Skeletal muscle tissue (tissue), 4 donors: ENCODE data around the gene CAND2. TPM values are rescaled to one million over a fixed set of nuclear protein-coding genes. Genes with fewer than 3 reads are reported as not detected.

Source experiments
- H3K27ac ChIP-seq: one replicate; pipeline ENCODE4 v1.7.0; 2013; ENCODE audit warnings: mild to moderate bottlenecking, low read depth, low read length, inconsistent platforms
- H3K27me3 ChIP-seq, 3 donors: one replicate each; pipeline ENCODE4 v1.7.0; 2013; ENCODE audit warnings: low read length in 3 of 3; ENCODE audit not compliant: control insufficient read depth in 3 of 3, insufficient read depth in 3 of 3
- H3K36me3 ChIP-seq, 3 donors: one replicate each; pipeline ENCODE4 v1.7.0; 2013; ENCODE audit warnings: low read length in 3 of 3; ENCODE audit not compliant: control insufficient read depth in 3 of 3, insufficient read depth in 3 of 3
- H3K4me1 ChIP-seq, 3 donors: one replicate each; pipeline ENCODE4 v1.7.0; 2013; ENCODE audit warnings: low read length in 3 of 3, mild to moderate bottlenecking in 3 of 3; ENCODE audit not compliant: control insufficient read depth in 3 of 3, insufficient read depth in 3 of 3
- H3K4me3 ChIP-seq, 3 donors: one replicate each; pipeline ENCODE4 v1.7.0; 2013; ENCODE audit warnings: low read length in 3 of 3
- H3K9ac ChIP-seq, 3 donors: one replicate each; pipeline ENCODE4 v1.7.0; 2013; ENCODE audit warnings: low read length in 3 of 3, mild to moderate bottlenecking in 3 of 3, moderate library complexity in 2 of 3, low read depth in 1 of 3
- H3K9me3 ChIP-seq, 3 donors: one replicate each; pipeline ENCODE4 v1.7.0; 2013; ENCODE audit warnings: low read length in 3 of 3; ENCODE audit not compliant: control insufficient read depth in 3 of 3
- total RNA-seq: library from RNA; depleted of rRNA; stranded (reverse); fragments of >200 nt; gene quantifications from one replicate; pipeline ENCODE4 v1.2.3, GENCODE V29; 2014
- donor health status: Osteomylitis.

CAND2 gene
- total RNA-seq, 1 donor from 2014 or later, result 22.4 TPM

- H3K4me1 ChIP-seq, result peaks cover 35 to 65% (median 60%) of the 10 kb centered on the region in 3 donors
- no peak overlapping the region for H3K27ac ChIP-seq
- no peak overlapping the region for H3K4me3 ChIP-seq
- H3K36me3 ChIP-seq, result peaks cover 60 to 76% (median 66%) of the 10 kb centered on the region in 3 donors
- no peaks in the 10 kb centered on the region for H3K27me3 ChIP-seq
- H3K9ac ChIP-seq, result no peak overlapping the region
- H3K9me3 ChIP-seq, result no peaks in the 10 kb centered on the region
Measured at GRCh38 chr3:12812812-12813211, 16.3 kb downstream of the CAND2 start.

GRCh38 chr3:12813967-12814366 is 17.5 kb downstream of the CAND2 start:
- no peak overlapping the region for H3K4me3 ChIP-seq
- peaks cover 25 to 65% (median 52%) of the 10 kb centered on the region in 3 donors for H3K4me1 ChIP-seq
- no peak overlapping the region for H3K27ac ChIP-seq
- no peaks in the 10 kb centered on the region for H3K27me3 ChIP-seq
- no peaks in the 10 kb centered on the region for H3K9me3 ChIP-seq
- peak overlapping the region in 1 of 3 donors; percentile 51 for H3K9ac ChIP-seq
- peaks cover 63 to 77% (median 64%) of the 10 kb centered on the region in 3 donors for H3K36me3 ChIP-seq

- H3K9ac ChIP-seq, result peak overlapping the region in 1 of 3 donors; percentile 25
- H3K27me3 ChIP-seq, result no peaks in the 10 kb centered on the region
Measured at GRCh38 chr3:12815078-12815477, 18.6 kb downstream of the CAND2 start.

GRCh38 chr3:12815719-12816118 is 19.2 kb downstream of the CAND2 start:
- Histone ChIP-seq H3K27me3 (no peaks in the 10 kb centered on the region), H3K9me3 (no peaks in the 10 kb centered on the region), H3K4me1 (peaks cover 19 to 54% (median 39%) of the 10 kb centered on the region in 3 donors), H3K4me3 (no peak overlapping the region), H3K36me3 (peaks cover 75 to 85% (median 77%) of the 10 kb centered on the region in 3 donors), H3K9ac (no peak overlapping the region), H3K27ac (peak overlapping the region; percentile 16)

More at GRCh38 chr3:12815078-12815477, 18.6 kb downstream of the CAND2 start:
- Histone ChIP-seq H3K4me3 (no peak overlapping the region), H3K27ac (peak overlapping the region; percentile 16), H3K4me1 (peaks cover 19 to 57% (median 42%) of the 10 kb centered on the region in 3 donors), H3K9me3 (no peaks in the 10 kb centered on the region), H3K36me3 (peaks cover 68 to 81% (median 70%) of the 10 kb centered on the region in 3 donors)

- Histone ChIP-seq H3K9ac (peak overlapping the region in 1 of 3 donors; percentile 74), H3K4me3 (no peak overlapping the region), H3K27ac (peak overlapping the region; percentile 2), H3K36me3 (peaks cover 75 to 85% (median 83%) of the 10 kb centered on the region in 3 donors), H3K9me3 (no peaks in the 10 kb centered on the region), H3K27me3 (no peaks in the 10 kb centered on the region), H3K4me1 (peaks cover 19 to 53% (median 35%) of the 10 kb centered on the region in 3 donors)
Measured at GRCh38 chr3:12816521-12817342, 20.3 kb downstream of the CAND2 start.

- Histone ChIP-seq H3K9me3 (no peaks in the 10 kb centered on the region), H3K36me3 (peaks cover 78 to 88% (median 85%) of the 10 kb centered on the region in 3 donors), H3K27me3 (no peaks in the 10 kb centered on the region), H3K27ac (no peak overlapping the region), H3K9ac (peak overlapping the region in 1 of 3 donors; percentile 74), H3K4me3 (no peak overlapping the region), H3K4me1 (peaks cover 19 to 53% (median 35%) of the 10 kb centered on the region in 3 donors)
Measured at GRCh38 chr3:12817343-12817710, 20.8 kb downstream of the CAND2 start.

- no peaks in the 10 kb centered on the region for H3K27me3 ChIP-seq
- no peak overlapping the region for H3K4me3 ChIP-seq
- peak overlapping the region in 1 of 3 donors; percentile 51 for H3K9ac ChIP-seq
- H3K27ac ChIP-seq, result no peak overlapping the region
- H3K4me1 ChIP-seq, result peaks cover 19 to 53% (median 35%) of the 10 kb centered on the region in 3 donors
- H3K36me3 ChIP-seq, result peaks cover 75 to 88% (median 84%) of the 10 kb centered on the region in 3 donors
- no peaks in the 10 kb centered on the region for H3K9me3 ChIP-seq
Measured at GRCh38 chr3:12818273-12818672, 21.8 kb downstream of the CAND2 start.

GRCh38 chr3:12818773-12819172 is 22.3 kb downstream of the CAND2 start:
- no peaks in the 10 kb centered on the region for H3K9me3 ChIP-seq
- peaks cover 19 to 53% (median 35%) of the 10 kb centered on the region in 3 donors for H3K4me1 ChIP-seq
- H3K9ac ChIP-seq, result peak overlapping the region in 1 of 3 donors; percentile 51
- no peak overlapping the region for H3K4me3 ChIP-seq
- H3K36me3 ChIP-seq, result peaks cover 70 to 83% (median 79%) of the 10 kb centered on the region in 3 donors
- H3K27ac ChIP-seq, result no peak overlapping the region
- H3K27me3 ChIP-seq, result no peaks in the 10 kb centered on the region

- Histone ChIP-seq H3K4me1 (peaks cover 0 to 18% (median 3%) of the 10 kb centered on the region in 3 donors), H3K4me3 (no peak overlapping the region), H3K27me3 (no peaks in the 10 kb centered on the region), H3K9ac (no peak overlapping the region), H3K9me3 (no peaks in the 10 kb centered on the region), H3K36me3 (peaks cover 60 to 71% (median 69%) of the 10 kb centered on the region in 3 donors), H3K27ac (no peak overlapping the region)
Measured at GRCh38 chr3:12822725-12823373, 26.4 kb downstream of the CAND2 start.

- Histone ChIP-seq H3K4me1 (peaks cover 0 to 4% (median 0%) of the 10 kb centered on the region in 3 donors), H3K4me3 (no peak overlapping the region), H3K9me3 (no peaks in the 10 kb centered on the region), H3K9ac (no peak overlapping the region), H3K27me3 (no peaks in the 10 kb centered on the region), H3K36me3 (peaks cover 56 to 64% (median 62%) of the 10 kb centered on the region in 3 donors), H3K27ac (no peak overlapping the region)
Measured at GRCh38 chr3:12824299-12824698, 27.8 kb downstream of the CAND2 start.
